Right renal pelvis (tissue), 4 donors: ENCODE data around the gene TAF6. TPM values are rescaled to one million over a fixed set of nuclear protein-coding genes. Genes with fewer than 3 reads are reported as not detected.
"Not testable (repeated sequence)": the region's sequence is repeated elsewhere in the genome, so short reads cannot be mapped to it uniquely, and the experiment has no call there.

Experiments used
- DNase-seq, 4 donors: peaks; one replicate each; pipeline ENCODE4 v3.0.0-alpha.2; 2013; ENCODE audit warnings: low read depth in 4 of 4, low spot score in 3 of 4, missing footprints in 1 of 4
- polyA plus RNA-seq, 4 donors: library from polyadenylated mRNA; unstranded; fragments of 120-200 nt; gene quantifications; one replicate each; pipeline ENCODE4 v1.2.1, GENCODE V29; 2013; ENCODE audit not compliant: insufficient read length in 4 of 4

TAF6 gene
- polyA plus RNA-seq, 4 donors: 53.9 to 64.5 (median 60.1) TPM

DNA sequence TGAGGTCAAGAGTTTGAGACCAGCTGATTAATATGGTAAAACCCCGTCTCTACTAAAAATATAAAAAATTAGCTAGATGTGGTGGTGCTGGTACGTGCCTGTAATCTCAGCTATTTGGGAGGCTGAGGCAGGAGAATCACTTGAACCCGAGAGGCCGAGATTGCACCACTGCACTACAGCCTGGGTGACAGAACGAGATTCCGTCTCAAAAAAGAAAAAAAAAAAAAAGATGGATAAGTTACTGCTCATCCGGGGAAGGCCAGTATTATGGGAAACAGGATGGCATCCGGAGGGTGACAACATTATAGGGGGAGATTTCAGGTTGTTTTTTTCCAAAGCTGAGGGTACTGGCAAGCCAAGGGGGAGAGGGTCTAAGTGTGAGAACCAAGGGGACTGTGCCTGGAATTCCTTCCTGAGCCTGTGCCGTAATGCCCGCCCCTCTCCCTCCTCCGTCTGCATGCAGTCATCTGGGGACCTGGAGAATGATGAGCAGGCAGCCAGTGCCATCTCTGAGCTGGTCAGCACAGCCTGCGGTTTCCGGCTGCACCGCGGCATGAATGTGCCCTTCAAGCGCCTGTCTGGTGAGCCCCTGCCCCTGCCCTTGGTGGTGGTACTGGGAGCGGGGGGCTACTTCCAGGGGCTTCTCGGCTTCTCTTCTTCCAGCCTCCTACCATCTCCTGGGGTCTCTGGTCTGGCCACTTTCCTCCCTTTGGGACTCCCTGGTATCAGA is 33.9 kb upstream of the TAF6 start:
- DNase-seq: no peak

DNA sequence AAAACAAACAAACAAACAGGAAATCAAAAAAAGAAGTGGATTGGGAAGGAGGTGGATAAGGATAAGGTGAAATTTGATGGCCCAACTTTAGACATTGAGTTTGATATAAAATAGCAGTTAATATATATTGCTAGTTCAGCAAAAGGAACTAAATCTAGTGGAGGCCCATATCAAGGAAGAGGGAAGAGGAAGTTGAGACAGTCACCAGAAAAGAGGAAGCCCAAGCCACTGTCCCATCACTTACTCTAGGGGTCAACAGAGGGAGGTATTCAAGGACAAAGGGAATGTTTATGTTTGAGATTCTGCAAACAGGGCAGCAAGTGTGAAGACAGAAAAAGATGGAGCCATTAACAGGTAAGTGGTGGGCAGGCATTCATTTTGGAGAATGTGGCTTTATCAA is 33.2 kb upstream of the TAF6 start:
- DNase-seq: no peak

DNA sequence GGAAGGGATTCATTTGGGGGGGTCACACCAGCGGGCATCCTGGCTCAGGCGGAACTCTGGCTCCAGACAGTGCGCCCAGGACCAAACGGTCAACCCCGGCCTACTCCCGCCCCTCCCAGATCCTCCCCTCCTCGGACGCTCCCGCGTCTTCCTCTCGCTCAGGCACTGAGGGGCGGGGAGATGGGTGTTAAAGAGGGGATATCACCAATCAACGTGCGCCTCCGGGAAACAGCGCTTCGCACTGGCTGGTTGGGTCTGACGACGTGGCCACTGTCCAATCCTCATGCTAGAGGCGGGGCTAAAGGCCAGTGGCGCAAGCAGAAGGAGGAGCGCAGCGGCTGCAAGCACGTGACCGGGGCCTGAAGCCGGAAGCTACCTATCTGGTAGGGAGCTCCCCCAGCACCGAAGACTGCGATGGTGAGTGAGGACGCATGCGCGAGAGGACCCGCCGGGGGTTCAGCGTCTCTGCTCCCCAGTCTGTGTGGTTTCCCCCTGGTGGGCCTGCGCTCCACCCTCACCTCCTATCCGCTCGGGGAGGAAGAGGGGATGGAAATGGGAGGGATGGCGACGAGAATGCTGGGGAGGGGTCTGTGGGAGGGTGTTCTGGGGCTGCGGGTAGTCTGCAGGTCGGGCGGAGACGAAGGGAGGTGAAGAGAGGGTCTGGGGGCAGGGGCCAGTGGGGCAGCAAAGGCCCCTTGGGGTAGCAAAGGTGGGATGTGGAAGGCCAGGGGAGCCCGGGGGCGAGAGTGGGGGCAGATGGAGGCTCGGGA is 29.6 kb upstream of the TAF6 start, which contains the start of gene LAMTOR4:
Gene LAMTOR4, plus strand, starts transcription at position 360 of the 770 bp plus-strand sequence. Its CDS starts 55 bp downstream, at position 415.
- DNase-seq: peak; percentile 93 to 97 (median 95)

DNA sequence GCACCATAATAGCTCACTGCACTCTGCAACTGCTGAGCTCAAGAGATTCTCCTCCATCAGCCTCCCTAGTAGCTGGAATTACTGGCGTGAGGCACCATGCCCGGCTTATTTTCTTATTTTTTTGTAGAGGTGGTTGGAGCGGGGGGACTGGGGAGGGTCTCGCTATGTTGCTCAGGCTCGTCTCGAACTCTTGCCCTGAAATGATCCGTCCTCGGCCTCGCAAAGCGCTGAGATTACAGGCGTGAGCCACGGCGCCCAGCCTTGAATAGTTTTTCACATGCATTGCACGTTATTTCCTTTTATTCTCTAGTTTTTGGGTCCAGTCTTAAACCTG is 29.0 kb upstream of the TAF6 start:
- no peak for DNase-seq

DNA sequence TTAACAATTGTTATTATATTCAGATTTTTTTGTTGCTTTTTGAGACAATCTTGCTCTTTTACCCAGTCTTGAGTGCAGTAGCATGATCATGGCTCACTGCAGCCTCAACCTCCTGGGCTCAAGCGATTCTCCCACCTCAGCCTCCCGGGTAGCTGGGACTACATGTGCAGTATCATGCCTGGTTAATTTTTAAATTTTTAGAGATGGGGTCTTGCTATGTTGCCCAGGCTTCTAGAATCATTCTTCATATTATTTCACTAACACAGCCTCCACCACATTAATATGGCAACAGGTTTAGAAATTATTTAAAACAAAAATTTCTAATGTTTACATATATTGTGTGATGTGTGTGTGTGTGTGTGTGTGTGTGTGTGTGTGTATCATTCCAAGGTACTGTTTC is 28.1 kb upstream of the TAF6 start:
- no peak for DNase-seq

DNA sequence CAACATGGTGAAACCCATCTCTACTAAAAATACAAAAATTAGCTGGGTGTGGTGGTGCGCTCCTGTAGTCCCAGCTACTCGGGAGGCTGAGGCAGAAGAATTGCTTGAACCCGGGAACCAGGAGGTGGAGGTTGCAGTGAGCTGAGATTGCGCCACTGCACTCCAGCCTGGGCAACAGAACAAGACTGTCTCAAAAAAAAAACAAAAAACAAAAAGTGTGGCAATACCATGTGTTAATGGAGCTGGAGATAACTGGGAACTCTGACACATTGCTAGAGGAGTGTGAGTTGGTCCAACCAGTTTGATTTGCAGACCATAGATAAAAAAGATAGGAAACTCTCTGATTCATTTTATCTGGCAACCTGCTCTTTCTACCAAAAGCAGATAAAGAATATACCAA is 27.2 kb upstream of the TAF6 start:
- DNase-seq: not testable (repeated sequence)

DNA sequence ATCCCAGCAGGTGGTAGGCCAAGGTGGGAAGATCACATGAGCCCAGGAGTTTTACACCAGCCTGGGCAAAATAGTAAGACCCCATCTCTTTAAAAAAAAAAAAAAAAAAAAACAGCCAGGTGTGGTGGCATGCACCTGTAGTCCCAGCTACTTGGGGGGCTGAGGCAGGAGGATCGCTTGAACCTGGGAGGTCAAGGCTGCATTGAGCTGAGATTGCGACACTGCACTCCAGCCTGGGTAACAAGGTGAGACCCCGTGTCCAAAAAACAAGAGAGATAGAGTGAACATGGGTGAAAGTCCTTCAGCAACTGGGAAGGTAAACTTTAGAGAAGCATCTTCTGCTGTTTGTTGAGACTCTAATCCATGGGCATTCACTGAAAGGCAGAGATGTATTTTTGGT is 23.3 kb upstream of the TAF6 start:
- DNase-seq: no peak

DNA sequence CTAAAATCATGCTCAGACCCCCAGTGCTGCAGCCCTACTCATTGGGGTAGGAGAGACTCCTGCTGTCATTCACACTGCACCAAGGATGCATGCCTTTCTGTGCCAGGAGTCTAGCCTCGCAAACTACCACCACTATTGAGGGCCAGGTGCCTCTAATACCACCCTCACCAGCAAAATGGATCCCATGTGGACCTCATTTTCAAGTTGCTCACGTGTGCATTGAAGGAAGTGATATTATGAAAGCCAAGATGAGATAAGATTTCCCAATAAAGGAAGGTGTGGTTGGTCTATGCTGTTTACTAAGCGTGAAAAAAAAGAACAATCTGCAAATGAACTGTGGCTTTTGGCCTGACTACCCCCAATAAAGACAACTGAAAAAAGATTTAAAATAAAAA is 22.4 kb upstream of the TAF6 start:
- no peak for DNase-seq

DNA sequence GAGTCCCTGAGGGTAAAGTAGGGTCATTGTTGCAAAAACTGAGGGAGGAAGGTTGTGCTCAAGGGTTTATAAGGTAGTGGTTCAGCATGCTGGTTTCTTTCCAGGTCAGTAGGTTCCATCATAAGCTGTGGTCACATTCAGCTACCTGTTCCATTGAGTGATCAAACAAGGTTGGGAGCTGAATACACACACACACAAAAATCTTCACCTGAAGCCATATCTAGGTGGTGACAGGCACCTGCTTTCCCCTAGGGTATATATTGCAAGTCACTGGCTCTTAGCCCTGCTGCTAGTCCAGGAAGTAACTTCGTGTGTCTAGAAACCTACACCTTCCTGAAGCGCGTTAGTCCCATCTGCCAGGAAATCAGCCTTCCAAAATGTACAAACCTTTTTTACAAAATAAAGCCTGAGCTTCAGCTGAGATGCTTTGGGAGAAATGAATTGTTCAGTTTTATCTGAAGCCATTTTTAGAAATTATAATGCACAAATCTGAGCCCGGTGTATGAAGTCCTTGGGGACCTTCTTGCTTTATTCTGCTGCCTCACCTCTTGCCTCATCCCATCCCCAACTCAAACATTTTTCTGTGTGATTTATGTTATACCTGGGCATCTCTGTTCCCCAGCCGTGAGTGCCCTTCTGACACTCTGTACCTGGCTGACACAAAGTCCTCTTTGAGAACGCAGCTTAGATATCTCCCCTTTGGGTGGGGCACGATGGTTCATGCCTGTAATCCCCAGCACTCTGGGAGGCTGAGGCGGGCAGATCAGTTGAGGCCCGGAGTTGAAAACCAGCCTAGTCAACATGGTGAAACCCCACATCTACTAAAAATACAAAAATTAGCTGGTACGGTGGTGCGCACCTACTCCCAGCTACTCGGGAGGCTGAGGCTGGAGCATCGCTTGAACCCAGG is 18.9 kb upstream of the TAF6 start:
- no peak for DNase-seq

DNA sequence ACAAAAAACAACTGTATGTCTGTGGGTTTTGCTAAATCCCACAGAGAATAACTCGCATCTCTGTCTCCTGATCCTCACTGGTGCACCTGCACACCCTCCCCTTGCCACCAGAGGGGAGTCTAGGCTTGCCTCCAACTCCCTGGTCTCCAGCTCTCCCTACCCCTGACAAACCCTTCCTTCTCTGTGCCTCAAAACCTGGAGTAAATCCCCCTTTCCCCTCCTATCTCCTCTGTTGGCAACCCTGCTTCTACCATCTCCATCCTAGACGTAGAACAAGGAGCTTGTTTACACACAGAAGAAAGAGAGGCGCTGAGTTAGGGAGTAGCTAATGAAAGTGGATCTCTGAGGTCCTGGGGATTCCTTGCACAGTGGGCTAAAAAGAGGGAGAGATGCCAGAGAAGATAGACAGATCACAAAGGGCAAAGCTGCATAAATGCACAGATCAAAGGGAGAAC is 13.6 kb upstream of the TAF6 start:
- DNase-seq: no peak

DNA sequence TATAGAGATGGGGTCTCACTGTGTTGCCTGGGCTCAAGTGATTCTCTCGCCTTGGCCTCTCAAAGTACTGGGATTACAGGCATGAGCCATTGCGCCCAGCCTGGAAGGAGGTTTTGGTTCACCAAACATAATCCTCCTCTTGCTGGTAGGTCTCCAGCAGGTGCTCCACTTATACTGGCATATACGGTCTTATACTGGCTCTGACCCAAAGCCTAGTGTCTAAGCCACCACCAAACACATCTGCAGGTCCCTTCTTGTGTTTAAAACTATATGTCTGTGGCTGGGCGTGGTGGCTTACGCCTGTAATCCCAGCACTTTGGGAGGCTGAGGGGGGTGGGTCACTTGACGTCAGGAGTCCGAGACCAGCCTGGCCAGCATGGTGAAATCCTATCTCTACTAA is 13.0 kb upstream of the TAF6 start:
- no peak for DNase-seq

DNA sequence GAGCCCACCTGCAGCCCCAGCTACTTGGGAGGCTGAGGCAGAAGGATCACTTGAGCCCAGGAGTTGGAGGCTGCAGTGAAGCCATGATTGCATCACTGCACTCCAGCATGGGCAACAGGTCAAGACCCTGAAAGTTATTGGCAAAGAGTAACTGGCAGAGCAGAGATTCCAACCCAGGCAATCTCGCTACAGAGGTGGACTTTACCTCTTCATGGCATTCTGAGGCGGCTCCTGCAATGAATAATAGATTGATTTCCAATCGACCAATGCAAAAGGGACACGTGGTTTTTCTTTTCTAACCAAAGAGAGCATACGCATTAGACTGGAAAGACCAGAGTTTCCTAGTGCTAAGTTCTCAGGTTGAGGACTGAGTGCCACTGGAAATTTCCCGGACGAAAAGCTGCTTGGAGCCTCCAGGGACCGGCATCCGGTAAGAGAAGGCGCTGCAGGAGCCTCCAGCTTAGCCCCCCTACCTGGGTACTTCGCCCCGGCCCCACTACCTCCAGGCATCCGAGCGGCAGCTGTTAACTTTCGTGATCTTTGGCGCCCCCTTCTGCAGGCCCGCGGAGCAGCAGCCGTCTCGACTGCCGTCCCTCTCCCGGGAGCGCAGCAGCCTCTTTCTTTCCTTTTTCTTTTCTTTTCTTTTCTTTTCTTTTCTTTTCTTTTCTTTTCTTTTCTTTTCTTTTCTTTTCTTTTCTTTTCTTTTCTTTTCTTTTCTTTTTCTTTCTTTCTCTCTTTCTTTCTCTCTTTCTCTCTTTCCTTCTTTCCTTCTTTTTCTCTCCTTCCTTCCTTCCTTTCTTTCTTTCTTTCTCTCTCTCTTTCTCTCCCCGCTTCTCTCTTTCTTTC is 11.7 kb upstream of the TAF6 start:
- DNase-seq: peak in 2 of 4 donors; percentile 37 to 69

DNA sequence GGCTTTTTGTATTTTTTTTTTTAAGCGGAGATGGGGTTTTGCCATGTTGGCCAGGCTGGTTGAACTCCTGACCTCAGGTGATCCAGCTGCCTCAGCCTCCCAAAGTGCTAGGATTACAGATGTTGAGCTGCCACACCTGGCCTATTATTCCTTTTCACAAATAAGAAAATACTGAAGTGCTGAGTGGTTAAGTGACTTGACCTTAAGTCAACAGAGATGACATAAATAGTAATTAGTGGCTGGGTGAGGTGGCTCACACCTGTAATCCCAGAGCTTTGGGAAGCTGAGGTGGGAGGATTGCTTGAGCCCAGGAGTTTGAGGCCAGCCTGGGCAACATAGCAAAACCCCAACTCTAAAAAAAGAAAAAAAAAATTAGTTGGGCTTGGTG is 11.1 kb upstream of the TAF6 start:
- not testable (repeated sequence) for DNase-seq

DNA sequence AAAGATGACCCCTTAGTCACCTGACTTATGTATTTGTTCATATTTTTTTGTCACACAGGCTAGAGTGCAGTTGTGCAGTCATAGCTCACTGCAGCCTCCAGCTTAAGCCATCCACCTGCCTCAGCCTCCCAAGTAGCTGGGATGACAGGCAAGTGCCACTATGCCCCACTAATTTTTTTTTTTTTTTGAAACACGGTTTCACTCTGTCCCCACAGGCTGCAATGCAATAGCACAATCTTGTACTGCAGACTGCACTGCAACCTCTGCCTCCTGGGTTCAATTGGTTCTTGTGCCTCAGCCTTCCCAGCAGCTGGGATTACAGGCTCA is 9.4 kb upstream of the TAF6 start:
- no peak for DNase-seq

DNA sequence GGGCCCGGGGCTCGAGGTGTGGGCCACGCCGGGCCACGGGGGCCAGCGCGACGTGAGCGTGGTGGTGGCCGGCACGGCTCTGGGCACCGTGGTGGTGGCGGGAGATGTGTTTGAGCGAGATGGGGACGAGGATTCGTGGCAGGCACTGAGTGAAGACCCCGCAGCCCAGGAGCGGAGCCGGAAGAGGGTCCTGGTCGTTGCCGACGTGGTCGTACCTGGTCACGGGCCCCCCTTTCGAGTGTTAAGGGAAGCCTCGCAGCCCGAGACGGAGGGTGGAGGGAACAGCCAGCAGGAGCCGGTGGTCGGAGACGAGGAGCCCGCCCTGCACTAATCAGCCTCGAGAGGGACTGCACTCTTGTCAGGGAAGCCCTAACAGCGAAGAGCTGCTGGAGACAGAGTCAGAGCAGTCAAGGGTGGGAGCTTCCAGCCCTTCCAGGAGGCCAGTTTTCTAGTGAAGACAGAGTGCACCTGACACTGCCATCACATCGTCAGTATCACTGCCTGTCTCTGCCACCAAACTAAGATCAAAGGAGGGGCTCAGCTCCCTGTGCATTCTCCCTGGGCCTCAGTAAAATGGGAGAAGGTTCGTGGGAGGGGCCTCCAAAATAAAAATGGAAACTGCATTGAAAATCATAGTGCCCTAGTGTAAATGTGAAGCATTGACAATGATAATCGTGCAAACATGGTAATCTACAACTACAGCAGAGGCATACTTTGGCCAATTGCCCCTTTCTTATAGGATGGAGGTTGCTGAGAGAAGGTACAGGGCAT is 8.9 kb upstream of the TAF6 start:
- DNase-seq: no peak

DNA sequence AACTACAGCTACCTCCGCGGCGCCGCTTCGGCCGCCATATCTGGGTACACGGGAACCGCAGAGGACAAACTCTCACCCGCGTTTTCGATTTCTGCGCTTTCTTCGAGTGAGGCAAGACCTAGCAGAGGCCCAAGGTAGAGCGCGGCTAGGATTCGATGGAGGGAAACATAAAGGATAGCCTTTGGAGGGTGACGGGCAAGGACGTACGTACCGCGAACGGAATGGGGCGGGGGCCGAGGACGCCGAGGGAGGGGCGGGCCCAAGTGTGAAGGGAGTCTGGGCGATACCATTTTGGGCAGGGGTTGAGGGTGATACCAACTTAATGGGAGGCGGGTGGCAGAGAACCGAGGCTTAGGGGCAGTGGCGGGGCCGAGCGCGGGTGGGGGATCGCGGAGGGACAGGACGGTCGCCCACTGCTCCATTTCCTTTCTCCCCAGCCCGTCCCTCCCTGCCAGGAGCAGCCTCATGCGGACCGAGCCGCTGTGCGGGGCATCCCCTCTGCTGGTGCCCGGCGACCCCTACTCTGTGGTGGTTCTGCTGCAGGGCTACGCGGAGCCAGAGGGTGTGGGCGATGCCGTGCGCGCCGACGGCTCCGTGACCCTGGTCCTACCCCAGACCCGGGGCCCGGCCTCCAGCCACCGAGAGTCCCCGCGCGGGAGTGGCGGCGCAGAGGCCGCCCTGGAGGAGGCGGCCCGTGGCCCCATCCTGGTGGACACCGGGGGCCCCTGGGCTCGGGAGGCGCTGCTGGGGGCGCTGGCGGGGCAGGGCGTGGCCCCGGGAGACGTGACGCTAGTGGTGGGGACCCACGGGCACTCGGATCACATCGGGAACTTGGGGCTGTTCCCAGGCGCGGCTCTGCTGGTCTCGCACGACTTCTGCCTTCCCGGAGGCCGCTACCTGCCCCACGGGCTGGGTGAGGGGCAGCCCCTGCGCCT is 8.0 kb upstream of the TAF6 start, which contains the start of gene MBLAC1:
Gene MBLAC1, plus strand, starts transcription at position 37 of the 935 bp plus-strand sequence. Its CDS starts 429 bp downstream, at position 466.
- peak; percentile 92 to 95 (median 94) for DNase-seq

DNA sequence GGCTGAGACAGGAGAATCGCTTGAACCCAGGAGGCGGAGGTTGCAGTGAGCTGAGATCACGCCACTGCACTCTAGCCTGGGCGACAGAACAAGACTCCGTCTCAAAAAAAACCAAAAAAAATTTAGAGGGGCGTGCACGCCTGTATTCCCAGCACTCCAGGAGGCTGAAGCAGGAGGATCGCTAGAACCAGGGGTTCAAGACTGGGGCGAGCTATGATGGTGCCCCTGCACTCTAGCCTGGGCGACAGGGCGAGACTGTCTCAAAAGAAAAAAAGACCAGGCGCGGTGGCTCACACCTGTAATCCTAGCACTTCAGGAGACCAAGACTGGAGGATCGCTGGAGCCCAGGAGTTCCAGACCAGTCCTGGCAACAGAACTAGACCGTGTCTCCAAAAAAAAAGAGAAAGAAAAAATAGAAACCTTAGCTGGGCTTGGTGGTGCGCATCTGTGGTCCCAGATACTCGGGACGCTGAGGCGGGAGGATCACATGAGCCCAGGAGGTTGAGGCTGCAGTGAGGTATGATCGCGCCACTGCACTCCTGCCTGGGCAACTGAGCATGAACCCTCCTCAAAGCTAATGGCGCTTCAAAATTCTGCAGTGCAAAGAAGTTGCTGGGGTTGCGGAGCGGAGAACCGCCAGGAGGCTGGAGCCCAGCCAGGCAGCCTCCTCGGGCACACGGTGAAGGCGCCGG is 7.2 kb upstream of the TAF6 start:
- no peak for DNase-seq
